GM12878 (cell line): ENCODE results near the gene TMEM209. TPM values are rescaled to one million over a fixed set of nuclear protein-coding genes. Genes with fewer than 3 reads are reported as not detected.

Experiments
- ATAC-seq: fragments of 200-7000 bp; cut with Tn5 transposase; 3 replicates; pipeline ENCODE4 v1.9.1; 2020; ENCODE audit warnings: mild to moderate bottlenecking, moderate library complexity
- BruUV-seq: library from RNA; stranded (reverse); fragments of 400-500 nt; replicated peaks from 2 replicates; lab custom pipeline; 2021; lab: Mats Ljungman, UMichigan
- CTCF ChIA-PET: fragments of 300-600 bp; sonication (Branson Sonifier 250); formaldehyde crosslinking; extraction: SDS; loops from one replicate; lab custom pipeline; 2021; ENCODE audit warnings: inconsistent platforms; lab: Yijun Ruan, JAX
- POLR2A ChIA-PET: fragments of 350-600 bp; formaldehyde crosslinking; extraction: SDS; loops from one replicate; lab custom pipeline; 2021; ENCODE audit warnings: inconsistent platforms; lab: Charles Lee
- RAD21 ChIA-PET: fragments of 300-600 bp; sonication (Branson Sonifier 250); formaldehyde crosslinking; loops from one replicate; lab custom pipeline; 2023; ENCODE audit warnings: antibody characterized with exemption; ENCODE audit not compliant: unreplicated experiment; lab: Charles Lee
- SMC1A ChIA-PET: fragments of 300-600 bp; sonication (Branson Sonifier 250); formaldehyde crosslinking; loops from one replicate; lab custom pipeline; 2023; ENCODE audit not compliant: unreplicated experiment, uncharacterized antibody; lab: Charles Lee
- DNase-seq: peaks from one replicate; pipeline ENCODE4 v3.0.0-alpha.2; 2011; ENCODE audit warnings: low read depth, low spot score
- FAIRE-seq: peaks from 3 replicates; lab custom pipeline; 2011; peaks lifted over from hg19 to GRCh38; lab: Jason Lieb, UNC
- H2AFZ ChIP-seq: 2 replicates; pipeline ENCODE4 v1.6.0; 2011; ENCODE audit warnings: low read depth, low read length, control low read depth; ENCODE audit not compliant: control insufficient read depth
- H3K27ac ChIP-seq: 2 replicates; pipeline ENCODE4 v1.5.1; 2011; ENCODE audit warnings: control low read depth; ENCODE audit not compliant: control insufficient read depth, insufficient read depth
- H3K27me3 ChIP-seq, 2 experiments: replicated peaks in 1 of 2; 2 replicates each; pipeline versions ENCODE4 v1.6.0 to v1.6.1; 2011; ENCODE audit warnings: low read length in 1 of 2; ENCODE audit not compliant: control insufficient read depth in 2 of 2, insufficient read depth in 2 of 2
- H3K36me3 ChIP-seq, 2 experiments: 2 replicates each; pipeline ENCODE4 v1.5.1; 2011; ENCODE audit warnings: low read length in 1 of 2; ENCODE audit not compliant: control insufficient read depth in 2 of 2, insufficient read depth in 2 of 2
- H3K4me1 ChIP-seq: 2 replicates; pipeline ENCODE4 v1.6.1; 2011; ENCODE audit warnings: mild to moderate bottlenecking, low read length, moderate library complexity, mixed read lengths; ENCODE audit not compliant: control insufficient read depth, insufficient read depth
- H3K4me2 ChIP-seq: 2 replicates; pipeline ENCODE4 v1.6.0; 2011; ENCODE audit warnings: control low read depth; ENCODE audit not compliant: control insufficient read depth, insufficient read depth
- H3K4me3 ChIP-seq: fragments of 200-600 bp; sonication (generic); 2 replicates; pipeline ENCODE4 v1.5.1; 2016
- H3K79me2 ChIP-seq: 2 replicates; pipeline ENCODE4 v1.6.0; 2011; ENCODE audit warnings: low read length; ENCODE audit not compliant: control insufficient read depth, insufficient read depth
- H3K9ac ChIP-seq: 2 replicates; pipeline ENCODE4 v1.8.0; 2011; ENCODE audit warnings: low read length, control low read depth, mixed read lengths; ENCODE audit not compliant: control insufficient read depth, insufficient read depth
- H3K9me3 ChIP-seq: replicated peaks from 3 replicates; pipeline ENCODE4 v1.5.1; 2011; ENCODE audit warnings: mild to moderate bottlenecking, low read length; ENCODE audit not compliant: control insufficient read depth, insufficient read depth
- H4K20me1 ChIP-seq: 2 replicates; pipeline ENCODE4 v1.6.0; 2011; ENCODE audit not compliant: control insufficient read depth, insufficient read depth
- IKZF2 ChIP-seq, 2 experiments: fragments of 450-650 bp; IDR thresholded peaks; 2 replicates each; pipeline ENCODE4 v1.6.1; 2017; ENCODE audit warnings: mild to moderate bottlenecking in 2 of 2, moderate library complexity in 2 of 2
- POU2F2 ChIP-seq: IDR thresholded peaks from 3 replicates; pipeline ENCODE4 v1.6.1; 2011; ENCODE audit warnings: low read depth, mild to moderate bottlenecking, low read length, borderline replicate concordance
- SIX5 ChIP-seq: IDR thresholded peaks from 2 replicates; pipeline ENCODE4 v1.6.1; 2011; ENCODE audit warnings: mild to moderate bottlenecking, low read depth, low read length, moderate library complexity; ENCODE audit not compliant: severe bottlenecking
- TAF1 ChIP-seq: IDR thresholded peaks from 2 replicates; pipeline ENCODE4 v1.6.1; 2011; ENCODE audit warnings: mild to moderate bottlenecking, low read depth, low read length, borderline replicate concordance
- TCF7 ChIP-seq: IDR thresholded peaks from 2 replicates; pipeline ENCODE4 v1.6.1; 2014; ENCODE audit warnings: antibody characterized with exemption, borderline replicate concordance
- WGBS: methylation state at CpG from one replicate; pipeline ENCODE4 v1.1.6; 2016; ENCODE audit warnings: low lambda C conversion rate; ENCODE audit not compliant: insufficient replicate concordance, insufficient coverage; ENCODE audit errors: missing lambda C conversion rate; 5-methylcytosine and 5-hydroxymethylcytosine counted together
- in situ Hi-C: fragments of 300-500 bp; cut with MboI; formaldehyde crosslinking; loops from 9 replicates; pipeline ENCODE4 v1.14.3; 2018; ENCODE audit warnings: mixed read lengths
- intact Hi-C: fragments of 100-400 bp; cut with micrococcal nuclease; formaldehyde crosslinking; loops from one replicate; pipeline ENCODE4 v1.14.2; 2022; ENCODE audit not compliant: unreplicated experiment
- polyA plus RNA-seq, 11 experiments: library from polyadenylated mRNA; depleted of rRNA in 4 of 11; unstranded in 6 of 11; stranded (reverse) in 5 of 11; fragments of >200 nt; fragmentation: Nextera tagmentation in 4 of 11; fragmentation: Illumina TruSeq in 1 of 11; extraction: Ambion mirVana in 4 of 11; extraction: Trizol in 1 of 11; gene quantifications; 1 replicate in 1 of 11; 2 replicates in 10 of 11; pipeline versions ENCODE4 v1.2.1 to v1.2.3, GENCODE V29; 2011 to 2016; ENCODE audit warnings: inconsistent platforms in 2 of 11, missing spikeins in 2 of 11, low read depth in 1 of 11
- total RNA-seq, 4 experiments: library from RNA; depleted of rRNA in 3 of 4; stranded (reverse); fragments of >200 nt in 3 of 4; fragmentation: Illumina TruSeq in 1 of 4; extraction: Trizol in 1 of 4; gene quantifications; 2 replicates each; pipeline versions ENCODE4 v1.2.1 to v1.2.3, GENCODE V29; 2013 to 2021

Gene TMEM209
- total and polyA plus RNA-seq, 10 of the 15 experiments (the other 5 are each of a cell fraction or from before 2014, with no cell fraction given) = 22.1 to 41.2 (median 35.1) TPM

DNA sequence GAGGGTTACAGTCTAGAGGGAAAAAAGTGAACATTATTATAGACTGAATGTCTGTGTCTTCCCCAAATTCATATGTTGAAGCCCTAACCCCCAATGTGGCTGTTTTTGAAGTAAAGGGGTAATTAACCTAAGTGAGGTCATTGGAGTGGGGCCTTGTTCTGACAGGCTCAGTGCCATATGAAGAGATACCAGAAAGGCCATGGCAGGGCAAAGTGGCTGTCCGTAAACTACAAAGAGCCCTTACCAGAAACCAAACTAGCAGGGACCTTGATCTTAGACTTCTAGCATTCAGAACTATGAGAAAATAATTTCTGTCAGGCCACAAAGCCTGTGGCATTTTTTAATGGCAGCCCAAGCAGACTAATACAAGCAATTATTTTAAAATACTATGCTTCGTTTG lies 8.7 kb downstream of the TMEM209 start:
- FAIRE-seq = no peak

GRCh38 chr7:130195396-130195795 lies 9.8 kb downstream of the TMEM209 start:
- Histone ChIP-seq H3K27ac (no peak overlapping the region), H3K4me1 (no peaks in the 10 kb centered on the region), H3K27me3 (no peaks in the 10 kb centered on the region), H2AFZ (no peak overlapping the region), H3K79me2 (no peaks in the 10 kb centered on the region; the same call in 1 of the 2 replicates), H4K20me1 (no peaks in the 10 kb centered on the region), H3K4me2 (no peak overlapping the region), H3K36me3 (peaks cover 0 to 32% of the 10 kb centered on the region in 2 experiments; a peak in 2 of 4 replicates), H3K9me3 (no peaks in the 10 kb centered on the region; the same call in 2 of the 3 replicates), H3K4me3 (no peak overlapping the region), H3K9ac (no peak overlapping the region)
- ATAC-seq = no peak
- ChIA-PET RAD21 (no interaction called here), SMC1A (interaction anchor here (1.0 kb wide), 1 partner anchor 44 kb away, joined by 3 read pairs; no protein-coding TSS in a partner anchor), CTCF (interaction anchor here (1.1 kb wide), 1 partner anchor 10 kb away, joined by 3 read pairs; no protein-coding TSS in a partner anchor), POLR2A (interaction anchor here (0.6 to 0.8 kb wide), 3 partner anchors 8 to 108 kb away, joined by 3 to 5 read pairs (median 4); no protein-coding TSS in a partner anchor)
- 100% methylated on average over 2 of the region's 2 CpGs for WGBS
- FAIRE-seq = no peak
- no peak for DNase-seq
- in situ Hi-C loops = no loop called here
- TF ChIP-seq IKZF2 (IDR thresholded peaks at IDR 0.05) (no peak), TCF7 (no peak)
- no TSS peak for BruUV-seq
- intact Hi-C loops = loop anchor here (5.0 kb wide), 1 partner anchor 123 kb away; the partner anchor contains the start of gene KLHDC10

More for the DNA sequence above, 8.7 kb downstream of the TMEM209 start:
- ChIA-PET SMC1A (interaction anchor here (2.4 kb wide), 1 partner anchor 11 kb away, joined by 7 read pairs; no protein-coding TSS in a partner anchor), CTCF (no interaction called here), RAD21 (no interaction called here), POLR2A (no interaction called here)
- Histone ChIP-seq H3K27ac (no peak overlapping the region), H3K36me3 (peaks cover 0 to 34% of the 10 kb centered on the region in 2 experiments; a peak in 2 of 4 replicates), H3K79me2 (no peaks in the 10 kb centered on the region; the same call in 1 of the 2 replicates), H3K4me1 (no peaks in the 10 kb centered on the region), H3K9ac (no peak overlapping the region), H3K9me3 (no peaks in the 10 kb centered on the region; the same call in 2 of the 3 replicates), H3K27me3 (no peaks in the 10 kb centered on the region), H3K4me3 (no peak overlapping the region), H4K20me1 (no peaks in the 10 kb centered on the region), H3K4me2 (no peak overlapping the region), H2AFZ (no peak overlapping the region)
- no TSS peak for BruUV-seq
- TF ChIP-seq POU2F2 (no peak), SIX5 (no peak), TAF1 (no peak)
- intact Hi-C loops (loop anchor here (5.0 kb wide), 1 partner anchor 124 kb away; the partner anchor contains the start of gene KLHDC10), in situ Hi-C loops (no loop called here)
- no peak for DNase-seq
- WGBS = 98% methylated on average over 2 of the region's 2 CpGs
- ATAC-seq = no peak
